Measurements from ENCODE around the gene GPR158. TPM values are rescaled to one million over a fixed set of nuclear protein-coding genes. Genes with fewer than 3 reads are reported as not detected.
A peak's percentile ranks its signal among the peaks of the same experiment; 100 is the strongest.

The GPR158 gene
- total RNA-seq, 1 experiment from 2014 or later, result 0.24 TPM

- Histone ChIP-seq H3K14ac (ENCODE audit: insufficient read depth, low read length) (no peak overlapping the region), H3K56ac (ENCODE audit: insufficient read length, low read depth, low read length) (no peak overlapping the region), H3K4me2 (ENCODE audit: insufficient read depth, insufficient read length, low read length) (no peak overlapping the region), H3K79me1 (ENCODE audit: insufficient read depth, low read depth, low read length, poor library complexity, severe bottlenecking) (no peaks in the 10 kb centered on the region), H3K23ac (ENCODE audit: insufficient read length, low read depth, low read length) (no peak overlapping the region), H2AFZ (ENCODE audit: low read length) (no peak overlapping the region), H2BK120ac (ENCODE audit: low read depth, low read length, poor library complexity, severe bottlenecking) (no peak overlapping the region), H3K4ac (ENCODE audit: low read depth, low read length) (no peak overlapping the region), H2BK15ac (ENCODE audit: low read depth, low read length) (no peak overlapping the region), H2BK5ac (ENCODE audit: insufficient read length, low read length) (no peak overlapping the region), H2BK20ac (ENCODE audit: low read depth, low read length, poor library complexity, severe bottlenecking) (no peak overlapping the region), H3K27ac (ENCODE audit: insufficient read length, low read depth, low read length) (no peak overlapping the region), H2BK12ac (ENCODE audit: insufficient read length, low read depth, low read length) (no peak overlapping the region), H3T11ph (ENCODE audit: low read length) (no peak overlapping the region), H4K5ac (ENCODE audit: insufficient read length, low read depth, low read length) (no peak overlapping the region), H4K8ac (replicated peaks; ENCODE audit: insufficient read length, low read depth, low read length) (no peak overlapping the region), H3K18ac (ENCODE audit: insufficient read length, low read depth, low read length) (no peak overlapping the region), H3K27me3 (ENCODE audit: insufficient read depth, low read length) (no peaks in the 10 kb centered on the region), H3K9ac (ENCODE audit: extremely low read depth, insufficient read length, low read length) (no peak overlapping the region), H3K79me2 (ENCODE audit: insufficient read depth, low read length) (no peaks in the 10 kb centered on the region), H3K4me1 (ENCODE audit: insufficient read depth, low read length) (no peaks in the 10 kb centered on the region; the same call in 1 of the 2 replicates), H3K9me3 (ENCODE audit: control insufficient read depth, low read depth, low read length) (no peaks in the 10 kb centered on the region), H3K23me2 (ENCODE audit: insufficient read length, low read depth, low read length, poor library complexity, severe bottlenecking) (no peaks in the 10 kb centered on the region), H4K91ac (ENCODE audit: insufficient read length, low read depth, low read length) (no peak overlapping the region), H2AK5ac (ENCODE audit: insufficient read length, low read length) (no peak overlapping the region), H4K20me1 (ENCODE audit: control insufficient read depth, insufficient read depth, insufficient read length) (no peaks in the 10 kb centered on the region)
- Mint-ChIP-seq H3K4me3 (no peak overlapping the region), H3K9me3 (no peaks in the 10 kb centered on the region), H3K27ac (peak overlapping the region in 1 of 3 experiments; percentile 12; a peak in 1 of 7 replicates), H3K36me3 (ENCODE audit: insufficient read depth in 1 of 3, low read depth in 3 of 3) (no peaks in the 10 kb centered on the region), H3K27me3 (ENCODE audit: low read depth) (no peaks in the 10 kb centered on the region), H3K4me1 (peaks cover 41% of the 10 kb centered on the region in 2 experiments)
- TF ChIP-seq CTCF (conservative IDR thresholded peaks at IDR 0.05), result no peak
- no CpG with 5 or more reads among the region's 1 CpG for WGBS (ENCODE audit: extremely low coverage, insufficient read length, low lambda C conversion rate)
- DNase-seq, result no peak
Measured at GRCh38 chr10:25502453-25502852, 327.7 kb downstream of the GPR158 start.
